Lower leg skin (tissue), 3 donors: ENCODE data around the gene RABL3.

Source experiments
- POLR2A ChIP-seq, 2 donors: fragments of 450-650 bp; IDR thresholded peaks; one replicate each; pipeline ENCODE4 v1.6.1; 2016 to 2017; ENCODE audit warnings: antibody characterized with exemption in 2 of 2, mild to moderate bottlenecking in 1 of 2, moderate library complexity in 1 of 2
- TF ChIP-seq, protein P1 (sequence below), 3 donors: fragments of 450-650 bp; IDR thresholded peaks; one replicate each; pipeline ENCODE4 v1.5.1; 2016; ENCODE audit warnings: antibody characterized with exemption in 3 of 3, mild to moderate bottlenecking in 3 of 3, moderate library complexity in 2 of 3

DNA sequence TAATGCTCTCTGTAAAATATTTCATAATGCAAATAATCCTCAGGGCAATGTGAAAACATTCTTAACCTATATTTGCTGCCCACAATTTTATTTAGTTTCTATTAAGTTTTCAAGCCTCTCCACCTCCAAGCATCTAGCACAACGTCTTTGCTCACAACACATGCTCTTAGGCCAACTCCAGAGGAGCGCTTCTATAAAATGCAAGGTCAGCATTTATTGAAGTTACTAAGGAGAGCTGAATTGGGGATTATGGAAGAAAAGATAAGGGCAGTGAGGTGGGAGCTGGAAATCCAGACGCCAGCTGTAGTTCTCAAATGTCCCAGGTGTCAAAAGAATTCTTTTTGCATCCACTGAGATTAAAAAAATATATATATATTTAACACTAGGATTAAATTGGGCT lies 996 bp downstream of the RABL3 start:
- TF ChIP-seq, protein P1, sequence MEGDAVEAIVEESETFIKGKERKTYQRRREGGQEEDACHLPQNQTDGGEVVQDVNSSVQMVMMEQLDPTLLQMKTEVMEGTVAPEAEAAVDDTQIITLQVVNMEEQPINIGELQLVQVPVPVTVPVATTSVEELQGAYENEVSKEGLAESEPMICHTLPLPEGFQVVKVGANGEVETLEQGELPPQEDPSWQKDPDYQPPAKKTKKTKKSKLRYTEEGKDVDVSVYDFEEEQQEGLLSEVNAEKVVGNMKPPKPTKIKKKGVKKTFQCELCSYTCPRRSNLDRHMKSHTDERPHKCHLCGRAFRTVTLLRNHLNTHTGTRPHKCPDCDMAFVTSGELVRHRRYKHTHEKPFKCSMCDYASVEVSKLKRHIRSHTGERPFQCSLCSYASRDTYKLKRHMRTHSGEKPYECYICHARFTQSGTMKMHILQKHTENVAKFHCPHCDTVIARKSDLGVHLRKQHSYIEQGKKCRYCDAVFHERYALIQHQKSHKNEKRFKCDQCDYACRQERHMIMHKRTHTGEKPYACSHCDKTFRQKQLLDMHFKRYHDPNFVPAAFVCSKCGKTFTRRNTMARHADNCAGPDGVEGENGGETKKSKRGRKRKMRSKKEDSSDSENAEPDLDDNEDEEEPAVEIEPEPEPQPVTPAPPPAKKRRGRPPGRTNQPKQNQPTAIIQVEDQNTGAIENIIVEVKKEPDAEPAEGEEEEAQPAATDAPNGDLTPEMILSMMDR (IDR thresholded peaks at IDR 0.05), result no peak
- no peak for TF ChIP-seq POLR2A (IDR thresholded peaks at IDR 0.05)
